BLaER1 treated with 17β-estradiol and CSF1 and Interleukin-3, amounts not matched to agents 10 nM and 100 nM (cell line): ENCODE measurements around the gene RGSL1.

ENCODE experiments used
- H3K27ac ChIP-seq, 11 experiments: shearing (Covaris generic); formaldehyde crosslinking; 2 replicates each; pipeline ENCODE4 v1.8.1; 2022
- H3K27me3 ChIP-seq, 11 experiments: shearing (Covaris generic); formaldehyde crosslinking; 2 replicates each; pipeline ENCODE4 v1.8.1; 2022
- H3K36me3 ChIP-seq, 11 experiments: shearing (Covaris generic); formaldehyde crosslinking; 2 replicates each; pipeline ENCODE4 v1.8.1; 2022
- H3K4me1 ChIP-seq, 10 experiments: shearing (Covaris generic); formaldehyde crosslinking; 2 replicates each; pipeline ENCODE4 v1.8.1; 2022
- H3K4me2 ChIP-seq, 11 experiments: shearing (Covaris generic); formaldehyde crosslinking; 2 replicates each; pipeline ENCODE4 v1.8.1; 2022
- H3K4me3 ChIP-seq, 10 experiments: shearing (Covaris generic); formaldehyde crosslinking; 2 replicates each; pipeline ENCODE4 v1.8.1; 2022
- H3K9ac ChIP-seq, 11 experiments: shearing (Covaris generic); formaldehyde crosslinking; 2 replicates each; pipeline ENCODE4 v1.8.1; 2022
- H3K9me3 ChIP-seq, 11 experiments: shearing (Covaris generic); formaldehyde crosslinking; replicated peaks in 1 of 11; 2 replicates each; pipeline ENCODE4 v1.8.1; 2022
- H4K20me1 ChIP-seq, 11 experiments: shearing (Covaris generic); formaldehyde crosslinking; 2 replicates each; pipeline ENCODE4 v1.8.1; 2022
- Cebpa-rat ChIP-seq, 11 experiments: shearing (Covaris generic); IDR thresholded peaks; 2 replicates each; pipeline ENCODE4 v1.8.1; 2022

RGSL1 gene

GRCh38 chr1:182564406-182565004, 114.6 kb downstream of the RGSL1 start:
- Histone ChIP-seq H3K4me3 (no peak overlapping the region), H3K4me1 (peaks cover 10 to 12% (median 11%) of the 10 kb centered on the region in 10 experiments), H3K27me3 (no peaks in the 10 kb centered on the region), H3K36me3 (no peaks in the 10 kb centered on the region), H3K9ac (no peak overlapping the region), H3K4me2 (no peak overlapping the region), H3K9me3 (peaks cover 0 to 10% (median 5%) of the 10 kb centered on the region in 11 experiments; a peak in 9 of 22 replicates), H3K27ac (no peak overlapping the region), H4K20me1 (no peaks in the 10 kb centered on the region)
- no peak for TF ChIP-seq Cebpa-rat (IDR thresholded peaks at IDR 0.05)

GRCh38 chr1:182565537-182565936, 115.6 kb downstream of the RGSL1 start:
- peaks cover 20 to 22% (median 21%) of the 10 kb centered on the region in 10 experiments for H3K4me1 ChIP-seq

GRCh38 chr1:182567629-182568028, 117.7 kb downstream of the RGSL1 start:
- no peak overlapping the region for H3K9ac ChIP-seq
- no peak for TF ChIP-seq Cebpa-rat (IDR thresholded peaks at IDR 0.05)
- H4K20me1 ChIP-seq, result no peaks in the 10 kb centered on the region
- no peaks in the 10 kb centered on the region for H3K27me3 ChIP-seq
- peaks cover 23 to 32% (median 27%) of the 10 kb centered on the region in 10 experiments for H3K4me1 ChIP-seq
- H3K36me3 ChIP-seq, result peaks cover 0 to 3% (median 0%) of the 10 kb centered on the region in 11 experiments; a peak in 2 of 22 replicates
- H3K4me2 ChIP-seq, result no peak overlapping the region
- no peak overlapping the region for H3K4me3 ChIP-seq
- peaks cover 0 to 14% (median 7%) of the 10 kb centered on the region in 11 experiments; a peak in 12 of 22 replicates for H3K9me3 ChIP-seq
- H3K27ac ChIP-seq, result no peak overlapping the region

More at GRCh38 chr1:182565537-182565936, 115.6 kb downstream of the RGSL1 start:
- H4K20me1 ChIP-seq, result no peaks in the 10 kb centered on the region
- H3K4me2 ChIP-seq, result no peak overlapping the region
- no peaks in the 10 kb centered on the region for H3K36me3 ChIP-seq
- peaks cover 0 to 10% (median 5%) of the 10 kb centered on the region in 11 experiments; a peak in 9 of 22 replicates for H3K9me3 ChIP-seq
- TF ChIP-seq Cebpa-rat (IDR thresholded peaks at IDR 0.05), result no peak
- H3K9ac ChIP-seq, result no peak overlapping the region
- H3K4me3 ChIP-seq, result no peak overlapping the region
- H3K27me3 ChIP-seq, result no peaks in the 10 kb centered on the region
- no peak overlapping the region for H3K27ac ChIP-seq

GRCh38 chr1:182568647-182569284, 118.8 kb downstream of the RGSL1 start:
- Histone ChIP-seq H3K36me3 (peaks cover 0 to 11% (median 0%) of the 10 kb centered on the region in 11 experiments; a peak in 3 of 22 replicates), H3K9me3 (peaks cover 0 to 14% (median 7%) of the 10 kb centered on the region in 11 experiments; a peak in 12 of 22 replicates), H3K27ac (peak overlapping the region in 6 of 11 experiments; percentile 33 to 74 (median 62); a peak in 12 of 22 replicates), H3K4me2 (peak overlapping the region; percentile 40 to 89 (median 63)), H4K20me1 (no peaks in the 10 kb centered on the region), H3K9ac (0 out of 22 replicates have a peak overlapping the region, but pooled peaks of 1 of the 11 experiments have one; percentile 15), H3K27me3 (no peaks in the 10 kb centered on the region), H3K4me1 (peaks cover 23 to 33% (median 28%) of the 10 kb centered on the region in 10 experiments), H3K4me3 (no peak overlapping the region)
- TF ChIP-seq Cebpa-rat (IDR thresholded peaks at IDR 0.05), result no peak

GRCh38 chr1:182569939-182570610, 120.1 kb downstream of the RGSL1 start:
- Histone ChIP-seq H3K4me2 (peak overlapping the region; percentile 40 to 89 (median 63)), H3K27me3 (no peaks in the 10 kb centered on the region), H3K4me1 (peaks cover 23 to 33% (median 28%) of the 10 kb centered on the region in 10 experiments), H3K4me3 (no peak overlapping the region), H3K9ac (peak overlapping the region in 3 of 11 experiments; percentile 2 to 36 (median 32); a peak in 2 of 22 replicates), H3K36me3 (peaks cover 11 to 24% (median 12%) of the 10 kb centered on the region in 11 experiments), H3K27ac (peak overlapping the region in 10 of 11 experiments; percentile 5 to 74 (median 53); a peak in 18 of 22 replicates), H4K20me1 (no peaks in the 10 kb centered on the region), H3K9me3 (peaks cover 0 to 14% (median 7%) of the 10 kb centered on the region in 11 experiments; a peak in 12 of 22 replicates)
- TF ChIP-seq Cebpa-rat (IDR thresholded peaks at IDR 0.05), result no peak

GRCh38 chr1:182570611-182570970, 120.6 kb downstream of the RGSL1 start:
- Histone ChIP-seq H3K9me3 (peaks cover 0 to 14% (median 7%) of the 10 kb centered on the region in 11 experiments; a peak in 12 of 22 replicates), H3K9ac (peak overlapping the region in 3 of 11 experiments; percentile 2 to 36 (median 32); a peak in 2 of 22 replicates), H3K27ac (peak overlapping the region in 10 of 11 experiments; percentile 5 to 74 (median 53); a peak in 18 of 22 replicates), H3K27me3 (no peaks in the 10 kb centered on the region), H3K4me3 (no peak overlapping the region), H4K20me1 (no peaks in the 10 kb centered on the region), H3K4me2 (peak overlapping the region; percentile 40 to 89 (median 63)), H3K36me3 (peaks cover 16 to 29% (median 17%) of the 10 kb centered on the region in 11 experiments), H3K4me1 (peaks cover 24 to 36% (median 28%) of the 10 kb centered on the region in 10 experiments)
- TF ChIP-seq Cebpa-rat (IDR thresholded peaks at IDR 0.05), result no peak

GRCh38 chr1:182574156-182574555, 124.2 kb downstream of the RGSL1 start:
- H3K36me3 ChIP-seq, result peaks cover 31 to 52% (median 35%) of the 10 kb centered on the region in 11 experiments
- no peak for TF ChIP-seq Cebpa-rat (IDR thresholded peaks at IDR 0.05)
- H3K27me3 ChIP-seq, result no peaks in the 10 kb centered on the region
- H3K27ac ChIP-seq, result no peak overlapping the region
- peaks cover 0 to 9% (median 0%) of the 10 kb centered on the region in 11 experiments; a peak in 4 of 22 replicates for H3K9me3 ChIP-seq
- H3K4me2 ChIP-seq, result no peak overlapping the region
- no peak overlapping the region for H3K4me3 ChIP-seq
- H4K20me1 ChIP-seq, result no peaks in the 10 kb centered on the region
- H3K4me1 ChIP-seq, result peaks cover 17 to 43% (median 22%) of the 10 kb centered on the region in 10 experiments
- H3K9ac ChIP-seq, result no peak overlapping the region

- no peak overlapping the region for H3K27ac ChIP-seq
- peaks cover 46 to 67% (median 50%) of the 10 kb centered on the region in 11 experiments for H3K36me3 ChIP-seq
- H3K4me3 ChIP-seq, result no peak overlapping the region
- H3K4me2 ChIP-seq, result peak overlapping the region in 1 of 11 experiments; percentile 1; a peak in 1 of 22 replicates
- no peaks in the 10 kb centered on the region for H4K20me1 ChIP-seq
- H3K27me3 ChIP-seq, result no peaks in the 10 kb centered on the region
- no peak for TF ChIP-seq Cebpa-rat (IDR thresholded peaks at IDR 0.05)
- H3K4me1 ChIP-seq, result peaks cover 2 to 28% (median 7%) of the 10 kb centered on the region in 10 experiments
- H3K9ac ChIP-seq, result no peak overlapping the region
- H3K9me3 ChIP-seq, result peaks cover 0 to 11% (median 0%) of the 10 kb centered on the region in 11 experiments; a peak in 5 of 22 replicates
These were observed 125.7 kb downstream of the RGSL1 start for GRCh38 chr1:182575540-182576149.
